GM19468 (cell line): ENCODE results near the gene PLPPR3.

Source experiments
- ATAC-seq: cut with Tn5 transposase; IDR thresholded peaks from one replicate; pipeline ENCODE4 v1.9.1; 2021; ENCODE audit warnings: mild to moderate bottlenecking, moderate library complexity, moderate number of reproducible peaks; ENCODE audit not compliant: unreplicated experiment; ENCODE audit errors: extremely low read depth

The PLPPR3 gene

GRCh38 chr19:821825-822503 is at the start of gene PLPPR3:
PLPPR3 (minus strand) TSS chr19:821955; CDS start chr19:821559, 396 bp downstream.
- ATAC-seq: no peak

- no peak for ATAC-seq
Observed at GRCh38 chr19:870963-871401, 49.2 kb upstream of the PLPPR3 start.

GRCh38 chr19:870314-870713 is 48.6 kb upstream of the PLPPR3 start:
- ATAC-seq: no peak

- no peak for ATAC-seq
Observed at GRCh38 chr19:869245-870177, 47.8 kb upstream of the PLPPR3 start.

- no peak for ATAC-seq
Observed at GRCh38 chr19:868458-869244, 46.9 kb upstream of the PLPPR3 start.

- no peak for ATAC-seq
Observed at GRCh38 chr19:867855-868457, 46.2 kb upstream of the PLPPR3 start.

- no peak for ATAC-seq
Observed at GRCh38 chr19:867301-867793, 45.6 kb upstream of the PLPPR3 start.

- ATAC-seq: no peak
Observed at GRCh38 chr19:866769-867300, 45.1 kb upstream of the PLPPR3 start.

- no peak for ATAC-seq
Observed at GRCh38 chr19:863315-863620, 41.5 kb upstream of the PLPPR3 start.

- ATAC-seq: no peak
Observed at GRCh38 chr19:862581-863314, 41.0 kb upstream of the PLPPR3 start.

GRCh38 chr19:861756-862580 is 40.2 kb upstream of the PLPPR3 start:
- no peak for ATAC-seq

- no peak for ATAC-seq
Observed at GRCh38 chr19:861141-861755, 39.5 kb upstream of the PLPPR3 start.

- no peak for ATAC-seq
Observed at GRCh38 chr19:858868-859843, 37.4 kb upstream of the PLPPR3 start, which contains the start of gene CFD. CFD (plus strand) TSS chr19:859664; CDS start chr19:859690, 26 bp downstream.

- ATAC-seq: no peak
Observed at GRCh38 chr19:858284-858683, 36.5 kb upstream of the PLPPR3 start.

- ATAC-seq: no peak
Observed at GRCh38 chr19:855566-856120, 33.9 kb upstream of the PLPPR3 start.

- no peak for ATAC-seq
Observed at GRCh38 chr19:855142-855541, 33.4 kb upstream of the PLPPR3 start.
